SK-N-MC (cell line): ENCODE data around the gene FBXL20.

Experiments
- EZH2 ChIP-seq: fragments of 200-600 bp; sonication (generic); IDR thresholded peaks from one replicate; pipeline ENCODE4 v1.6.1; 2017; ENCODE audit warnings: antibody characterized with exemption
- POLR2AphosphoS5 ChIP-seq: IDR thresholded peaks from 2 replicates; pipeline ENCODE4 v1.6.1; 2012; ENCODE audit warnings: mild to moderate bottlenecking, low read depth, low read length, borderline replicate concordance

GRCh38 chr17:39244600-39245570, 156.5 kb downstream of the FBXL20 start:
- TF ChIP-seq POLR2AphosphoS5 (no peak), EZH2 (no peak)
